H1 (cell line): ENCODE data around the gene FAU.

Source experiments
- CEBPB ChIP-seq: IDR thresholded peaks from 2 replicates; pipeline ENCODE4 v1.6.1; 2012; ENCODE audit warnings: low read depth, low read length
- CTCF ChIP-seq, 3 experiments: IDR thresholded peaks; 1 replicate in 2 of 3; 2 replicates in 1 of 3; pipeline versions ENCODE4 v1.5.1 to v1.6.1; 2011; ENCODE audit warnings: low read length in 3 of 3, mild to moderate bottlenecking in 3 of 3, inconsistent platforms in 2 of 3, low read depth in 1 of 3, moderate library complexity in 1 of 3; ENCODE audit not compliant: insufficient read depth in 1 of 3; ENCODE audit errors: control extremely low read depth in 1 of 3
- EP300 ChIP-seq, 2 experiments: IDR thresholded peaks; 1 replicate in 1 of 2; 2 replicates in 1 of 2; pipeline ENCODE4 v1.6.1; 2011 to 2012; ENCODE audit warnings: low read depth in 2 of 2, low read length in 2 of 2, mild to moderate bottlenecking in 2 of 2, borderline replicate concordance in 1 of 2, inconsistent platforms in 1 of 2, moderate library complexity in 1 of 2
- EZH2 ChIP-seq: fragments of 200-600 bp; sonication (generic); IDR thresholded peaks from 2 replicates; pipeline ENCODE4 v1.7.1; 2012; ENCODE audit warnings: low read depth, mild to moderate bottlenecking, moderate library complexity, low read length, inconsistent platforms; ENCODE audit not compliant: severe bottlenecking
- GABPA ChIP-seq: IDR thresholded peaks from 2 replicates; pipeline ENCODE4 v1.6.1; 2011; ENCODE audit warnings: mild to moderate bottlenecking, low read length, moderate library complexity, borderline replicate concordance; ENCODE audit not compliant: insufficient read depth
- JUN ChIP-seq: IDR thresholded peaks from 2 replicates; pipeline ENCODE4 v1.6.1; 2011; ENCODE audit warnings: low read depth, mild to moderate bottlenecking, improper control_type of control experiment, low read length
- MAFK ChIP-seq: IDR thresholded peaks from 2 replicates; pipeline ENCODE4 v1.6.1; 2012; ENCODE audit warnings: low read depth, mild to moderate bottlenecking, improper control_type of control experiment, low read length
- NRF1 ChIP-seq: IDR thresholded peaks from 2 replicates; pipeline ENCODE4 v1.6.1; 2011; ENCODE audit warnings: mild to moderate bottlenecking, low read depth, low read length, improper control_type of control experiment
- POLR2A ChIP-seq, 2 experiments: IDR thresholded peaks; 1 replicate in 1 of 2; 2 replicates in 1 of 2; pipeline ENCODE4 v1.6.1; 2011; ENCODE audit warnings: low read depth in 2 of 2, low read length in 2 of 2, mild to moderate bottlenecking in 2 of 2; ENCODE audit errors: control extremely low read depth in 1 of 2
- POLR2AphosphoS5 ChIP-seq: IDR thresholded peaks from 2 replicates; pipeline ENCODE4 v1.6.1; 2011; ENCODE audit warnings: low read depth, low read length
- TEAD4 ChIP-seq: IDR thresholded peaks from 2 replicates; pipeline ENCODE4 v1.6.1; 2012; ENCODE audit warnings: low read depth, low read length, inconsistent platforms, mixed read lengths

- TF ChIP-seq CTCF (IDR thresholded peaks at IDR 0.05; ENCODE audit: control extremely low read depth in 1 of 3, insufficient read depth in 1 of 3, low read depth in 1 of 3, low read length in 3 of 3) (no peak), TEAD4 (peak; percentile 51; the same call in 1 of the 2 replicates), MAFK (no peak), GABPA (peak; percentile 98), NRF1 (no peak), EZH2 (no peak), POLR2A (IDR thresholded peaks at IDR 0.05; ENCODE audit: control extremely low read depth in 1 of 2, low read depth in 2 of 2, low read length in 2 of 2) (peak; percentile 75 to 86), POLR2AphosphoS5 (peak; percentile 92), CEBPB (peak; percentile 16; the same call in 1 of the 2 replicates), EP300 (IDR thresholded peaks at IDR 0.05; ENCODE audit: borderline replicate concordance in 1 of 2, low read depth in 2 of 2, low read length in 2 of 2) (peak in 1 of 2 experiments; percentile 86; a peak in 2 of 3 replicates), JUN (peak; percentile 58; the same call in 1 of the 2 replicates)
Observed at GRCh38 chr11:65095974-65096806, 25.7 kb downstream of the FAU start, which contains the start of gene VPS51.
